ENCODE measurements around the gene TRMT11. TPM values are rescaled to one million over a fixed set of nuclear protein-coding genes. Genes with fewer than 3 reads are reported as not detected.

Gene TRMT11
- total and polyA plus RNA-seq, 9 donors: 10.7 to 29.9 (median 23.9) TPM

GRCh38 chr6:125945378-125946141, 40.8 kb upstream of the TRMT11 start:
- Histone ChIP-seq H3K27ac (no peak overlapping the region), H3K27me3 (no peaks in the 10 kb centered on the region), H3K36me3 (no peaks in the 10 kb centered on the region), H3K9me3 (no peaks in the 10 kb centered on the region), H3K4me3 (no peak overlapping the region), H3K4me1 (ENCODE audit: insufficient read depth) (no peaks in the 10 kb centered on the region)
- intact Hi-C loops (cut with DNase I): no loop called here
- 80 to 89% (median 82%) methylated on average over 1 of the region's 1 CpG for WGBS, 3 donors
- DNase-seq: no peak
- TF ChIP-seq CTCF (IDR thresholded peaks at IDR 0.05) (no peak), POLR2A (IDR thresholded peaks at IDR 0.05) (no peak), EP300 (IDR thresholded peaks at IDR 0.05) (no peak)

GRCh38 chr6:125947615-125948014, 38.7 kb upstream of the TRMT11 start:
- Histone ChIP-seq H3K4me1 (ENCODE audit: insufficient read depth) (no peaks in the 10 kb centered on the region), H3K9me3 (no peaks in the 10 kb centered on the region)
- 75 to 78% (median 78%) methylated on average over 2 of the region's 2 CpGs for WGBS, 3 donors

GRCh38 chr6:125948455-125948854, 37.9 kb upstream of the TRMT11 start:
- H3K36me3 ChIP-seq: no peaks in the 10 kb centered on the region
- TF ChIP-seq CTCF (IDR thresholded peaks at IDR 0.05) (no peak), POLR2A (IDR thresholded peaks at IDR 0.05) (no peak), EP300 (IDR thresholded peaks at IDR 0.05) (no peak)
- 86 to 93% (median 91%) methylated on average over 3 of the region's 3 CpGs for WGBS, 3 donors
- H3K4me1 ChIP-seq (ENCODE audit: insufficient read depth): no peaks in the 10 kb centered on the region
- intact Hi-C loops (cut with DNase I): no loop called here
- no peaks in the 10 kb centered on the region for H3K27me3 ChIP-seq
- H3K4me3 ChIP-seq: no peak overlapping the region
- no peak for DNase-seq
- H3K27ac ChIP-seq: no peak overlapping the region
- no peaks in the 10 kb centered on the region for H3K9me3 ChIP-seq

More at GRCh38 chr6:125947615-125948014, 38.7 kb upstream of the TRMT11 start:
- intact Hi-C loops (cut with DNase I): no loop called here
- Histone ChIP-seq H3K27ac (no peak overlapping the region), H3K4me3 (no peak overlapping the region), H3K27me3 (no peaks in the 10 kb centered on the region), H3K36me3 (no peaks in the 10 kb centered on the region)
- no peak for DNase-seq
- TF ChIP-seq POLR2A (IDR thresholded peaks at IDR 0.05) (no peak), EP300 (IDR thresholded peaks at IDR 0.05) (no peak), CTCF (IDR thresholded peaks at IDR 0.05) (no peak)

- Histone ChIP-seq H3K27ac (no peak overlapping the region), H3K36me3 (no peaks in the 10 kb centered on the region), H3K4me1 (ENCODE audit: insufficient read depth) (no peaks in the 10 kb centered on the region), H3K4me3 (no peak overlapping the region), H3K27me3 (no peaks in the 10 kb centered on the region), H3K9me3 (no peaks in the 10 kb centered on the region)
- DNase-seq: no peak
- intact Hi-C loops (cut with DNase I): no loop called here
- TF ChIP-seq CTCF (IDR thresholded peaks at IDR 0.05) (no peak), EP300 (IDR thresholded peaks at IDR 0.05) (no peak), POLR2A (IDR thresholded peaks at IDR 0.05) (no peak)
- WGBS, 3 donors: 57 to 77% (median 62%) methylated on average over 2 of the region's 2 CpGs
Observed at GRCh38 chr6:125949069-125949468, 37.3 kb upstream of the TRMT11 start.

All from ovary (tissue), 9 donors.